NCI-H524 (cell line): Measurements from ENCODE around the gene CTSS.

Source experiments
- DNase-seq, 2 experiments: peaks; one replicate each; lab custom pipeline; 2025; lab: John Stamatoyannopoulos, UW

The CTSS gene

GRCh38 chr1:150696995-150697927, 68.3 kb downstream of the CTSS start, which contains the start of gene GOLPH3L:
Gene GOLPH3L (minus strand): TSS chr1:150697154. CDS start chr1:150694838, 2,316 bp downstream.
- DNase-seq, result peak; percentile 97 to 99

DNA sequence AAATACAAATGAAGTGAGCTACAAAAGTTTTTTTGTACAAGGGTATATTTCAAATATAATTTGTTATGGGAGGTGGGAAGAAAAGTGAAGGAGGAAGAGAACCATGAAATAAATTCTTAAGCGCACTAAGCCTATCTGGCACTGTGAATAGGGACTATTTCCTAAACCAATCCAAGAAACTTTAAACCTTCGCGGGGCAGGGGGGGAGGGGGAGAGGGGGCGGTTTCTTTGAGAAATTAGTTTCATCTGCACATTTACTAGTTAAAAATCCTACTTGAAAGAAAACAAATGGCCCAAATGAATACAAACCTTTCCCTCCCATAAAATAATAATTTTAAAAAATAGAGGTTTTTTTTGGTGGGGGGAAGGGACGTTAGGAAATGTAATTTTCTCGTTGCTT, 69.0 kb downstream of the CTSS start:
- DNase-seq, result no peak

- DNase-seq, result no peak
These were observed 69.4 kb downstream of the CTSS start for GRCh38 chr1:150696162-150696561.

GRCh38 chr1:150695561-150695960, 70.0 kb downstream of the CTSS start:
- no peak for DNase-seq

DNA sequence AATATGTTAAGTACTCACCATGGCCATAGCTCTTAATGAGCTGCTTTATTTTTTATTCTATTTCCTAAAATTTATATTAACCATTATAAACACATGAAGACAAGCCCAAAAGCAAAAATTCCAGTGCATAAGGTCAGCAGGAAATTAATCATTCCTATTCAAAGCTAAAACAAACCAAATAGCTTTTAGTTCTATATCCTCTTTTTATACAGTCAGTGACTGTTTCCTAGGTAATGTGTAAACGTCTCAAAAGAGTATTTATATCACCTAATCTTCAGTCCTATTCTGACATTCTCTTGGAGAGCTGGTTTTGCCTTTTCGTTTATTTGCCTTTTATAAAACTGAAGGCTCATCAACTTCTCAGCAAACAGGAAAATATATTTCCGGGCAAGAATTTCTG, 72.9 kb downstream of the CTSS start:
- DNase-seq, result no peak

DNA sequence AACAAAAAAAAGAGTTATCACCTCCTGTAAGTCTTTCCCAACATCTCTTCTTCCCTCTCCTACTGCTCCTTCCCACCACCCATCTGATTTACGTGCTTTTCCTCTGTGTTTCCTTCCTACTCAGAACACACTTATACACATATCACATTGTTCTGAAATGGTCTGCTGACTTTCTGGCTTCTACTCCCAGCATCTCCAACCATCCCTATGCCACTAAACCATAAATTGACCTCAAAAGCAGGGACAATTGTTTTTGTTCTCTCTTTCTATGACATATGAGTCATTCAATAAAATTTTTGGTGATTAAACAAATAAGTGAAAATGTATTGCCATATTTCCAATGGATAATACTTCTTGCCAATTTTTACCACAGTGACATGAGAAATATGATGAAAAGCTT, 76.8 kb downstream of the CTSS start:
- no peak for DNase-seq

- DNase-seq, result no peak
These were observed 79.3 kb downstream of the CTSS start for GRCh38 chr1:150686275-150686674.

DNA sequence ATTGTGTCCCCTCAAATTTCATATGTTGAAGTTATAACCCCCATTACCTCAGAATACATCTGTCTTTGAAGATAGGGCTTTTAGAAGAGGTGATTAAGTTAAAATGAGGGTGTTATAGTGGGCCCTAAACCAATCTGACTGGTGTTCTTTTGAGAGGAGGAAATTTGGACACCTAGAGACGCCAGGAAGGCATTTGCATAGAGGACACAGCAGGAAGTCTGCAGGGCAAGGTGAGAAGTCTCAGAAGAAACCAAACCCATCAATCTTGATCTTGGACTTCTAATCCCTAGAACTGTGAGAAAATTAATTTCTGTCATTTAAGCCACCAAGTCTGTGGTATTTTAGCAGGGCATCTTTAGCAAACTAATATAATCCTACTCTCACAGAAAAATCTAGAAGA, 81.7 kb downstream of the CTSS start:
- DNase-seq, result no peak
